Left ventricle myocardium inferior (tissue), 1 donor: Measurements from ENCODE around the gene FTO. TPM values are rescaled to one million over a fixed set of nuclear protein-coding genes. Genes with fewer than 3 reads are reported as not detected.

Experiments
- DNase-seq: peaks from one replicate; pipeline ENCODE4 v3.0.0-alpha.2; 2020
- H3K27ac ChIP-seq: fragments of 200-600 bp; replicated peaks from 2 replicates; pipeline ENCODE4 v1.8.0; 2021
- H3K27me3 ChIP-seq: fragments of 200-600 bp; 2 replicates; pipeline ENCODE4 v1.8.0; 2021; ENCODE audit warnings: low read depth
- H3K36me3 ChIP-seq: fragments of 200-600 bp; 2 replicates; pipeline ENCODE4 v1.8.0; 2021
- H3K4me1 ChIP-seq: fragments of 200-600 bp; 2 replicates; pipeline ENCODE4 v1.8.0; 2021
- H3K4me3 ChIP-seq: fragments of 200-600 bp; 2 replicates; pipeline ENCODE4 v1.8.0; 2021; ENCODE audit warnings: mild to moderate bottlenecking, moderate library complexity
- H3K9me3 ChIP-seq: fragments of 200-600 bp; replicated peaks from 2 replicates; pipeline ENCODE4 v1.8.0; 2021
- CTCF ChIP-seq: fragments of 200-600 bp; IDR thresholded peaks from 2 replicates; pipeline ENCODE4 v1.8.0; 2021; ENCODE audit warnings: antibody characterized with exemption, mild to moderate bottlenecking, borderline replicate concordance
- intact Hi-C: fragments of 100-400 bp; cut with micrococcal nuclease; formaldehyde crosslinking; loops from one replicate; pipeline ENCODE4 v1.11.0; 2022
- total RNA-seq: library from RNA; stranded (reverse); fragmentation: NEBNext Ultra II Directional; extraction: Animal tissue kit (Norgen Biotek cat#: 25700); gene quantifications from one replicate; pipeline ENCODE4 v1.2.1, GENCODE V29; 2021
- donor health status: DM: no; HTN: yes; CAD: no; lungs with severe emphysema.

FTO gene
- total RNA-seq, 1 donor from 2014 or later, result 78.4 TPM

GRCh38 chr16:53781023-53781605 lies 77.2 kb downstream of the FTO start:
- no peak overlapping the region for H3K27ac ChIP-seq
- no peak for TF ChIP-seq CTCF
- intact Hi-C loops, result no loop called here
- H3K27me3 ChIP-seq, result no peaks in the 10 kb centered on the region
- no peaks in the 10 kb centered on the region for H3K9me3 ChIP-seq
- no peak for DNase-seq
- no peaks in the 10 kb centered on the region for H3K36me3 ChIP-seq
- H3K4me1 ChIP-seq, result peaks cover 33% of the 10 kb centered on the region
- H3K4me3 ChIP-seq, result no peak overlapping the region

- H3K4me3 ChIP-seq, result no peak overlapping the region
- TF ChIP-seq CTCF, result no peak
- H3K36me3 ChIP-seq, result no peaks in the 10 kb centered on the region
- peaks cover 23% of the 10 kb centered on the region for H3K4me1 ChIP-seq
- no peak overlapping the region for H3K27ac ChIP-seq
- DNase-seq, result no peak
- no peaks in the 10 kb centered on the region for H3K27me3 ChIP-seq
- intact Hi-C loops, result no loop called here
- H3K9me3 ChIP-seq, result no peaks in the 10 kb centered on the region
These were observed 78.2 kb downstream of the FTO start for GRCh38 chr16:53782148-53782547.

- no peak for DNase-seq
- Histone ChIP-seq H3K27me3 (no peaks in the 10 kb centered on the region), H3K9me3 (no peaks in the 10 kb centered on the region), H3K36me3 (no peaks in the 10 kb centered on the region), H3K4me1 (peaks cover 11% of the 10 kb centered on the region), H3K4me3 (no peak overlapping the region), H3K27ac (no peak overlapping the region)
- intact Hi-C loops, result no loop called here
- TF ChIP-seq CTCF, result no peak
These were observed 80.3 kb downstream of the FTO start for GRCh38 chr16:53784291-53784690.

- Histone ChIP-seq H3K36me3 (no peaks in the 10 kb centered on the region), H3K4me3 (no peak overlapping the region), H3K27me3 (no peaks in the 10 kb centered on the region), H3K27ac (no peak overlapping the region), H3K4me1 (peaks cover 11% of the 10 kb centered on the region), H3K9me3 (no peaks in the 10 kb centered on the region)
- no peak for DNase-seq
- intact Hi-C loops, result no loop called here
- TF ChIP-seq CTCF, result no peak
These were observed 81.1 kb downstream of the FTO start for GRCh38 chr16:53785044-53785443.

DNA sequence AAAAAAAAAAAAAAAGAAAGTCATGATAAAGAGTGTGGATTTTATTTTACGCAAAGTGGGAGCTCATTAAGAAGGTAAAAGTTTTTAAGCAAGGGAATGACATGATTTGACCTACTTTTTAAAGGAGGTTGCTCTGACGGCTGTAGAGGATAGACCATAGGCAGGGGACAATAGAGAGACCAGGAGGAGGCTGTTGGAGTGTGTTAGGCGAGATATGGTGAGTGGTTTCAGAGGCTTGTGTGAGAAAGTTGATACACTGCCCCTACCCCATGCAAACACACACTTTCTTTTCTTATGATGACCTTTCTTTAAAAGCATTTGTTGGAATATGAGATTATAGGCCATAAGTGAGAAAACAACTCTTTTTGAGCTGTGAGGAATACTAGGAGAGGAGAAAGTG lies 82.0 kb downstream of the FTO start:
- TF ChIP-seq CTCF, result no peak
- intact Hi-C loops, result no loop called here
- Histone ChIP-seq H3K27me3 (no peaks in the 10 kb centered on the region), H3K27ac (no peak overlapping the region), H3K9me3 (no peaks in the 10 kb centered on the region), H3K36me3 (no peaks in the 10 kb centered on the region), H3K4me1 (peaks cover 5% of the 10 kb centered on the region), H3K4me3 (no peak overlapping the region)
- DNase-seq, result no peak
